GM10266 (cell line): Measurements from ENCODE around the gene LRFN3.
"Not testable (repeated sequence)": the region's sequence is repeated elsewhere in the genome, so short reads cannot be mapped to it uniquely, and the experiment has no call there.

ENCODE experiments used
- DNase-seq: peaks from one replicate; pipeline ENCODE4 v3.0.0; 2012; ENCODE audit errors: extremely low spot score
- CTCF ChIP-seq: IDR thresholded peaks from 2 replicates; pipeline ENCODE4 v1.5.1; 2012; ENCODE audit warnings: mild to moderate bottlenecking, low read depth; ENCODE audit not compliant: control insufficient read depth, insufficient read depth; ENCODE audit errors: missing control alignments

Gene LRFN3

DNA sequence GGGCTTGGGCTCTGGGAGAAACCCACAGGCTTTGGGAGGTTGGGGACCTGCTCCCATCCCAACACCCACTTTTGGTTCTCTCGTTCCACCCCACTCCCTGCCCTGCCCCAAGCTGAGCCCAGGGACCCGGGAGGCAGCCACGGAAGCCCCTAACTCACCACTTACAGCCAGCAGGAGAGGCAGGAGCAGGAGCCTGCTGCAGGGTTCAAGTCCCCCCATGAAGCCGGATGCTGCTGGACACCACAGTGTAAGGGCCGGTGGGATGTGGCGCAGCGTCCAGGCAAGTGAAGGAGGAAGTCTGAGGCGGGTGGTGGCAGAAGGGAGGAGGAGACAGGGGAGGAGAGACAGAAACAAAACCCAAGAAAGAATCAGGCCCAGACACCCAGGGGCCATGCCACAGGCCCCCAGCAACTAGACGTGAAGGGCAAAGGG is 28.1 kb upstream of the LRFN3 start, which contains the start of gene TYROBP:
Gene TYROBP (minus strand): TSS at position 286 of the 432 bp plus-strand sequence. CDS start 67 bp downstream, at position 219.
- TF ChIP-seq CTCF = no peak
- no peak for DNase-seq

GRCh38 chr19:35908973-35909683 is 27.0 kb upstream of the LRFN3 start:
- peak; percentile 52 for DNase-seq
- no peak for TF ChIP-seq CTCF

DNA sequence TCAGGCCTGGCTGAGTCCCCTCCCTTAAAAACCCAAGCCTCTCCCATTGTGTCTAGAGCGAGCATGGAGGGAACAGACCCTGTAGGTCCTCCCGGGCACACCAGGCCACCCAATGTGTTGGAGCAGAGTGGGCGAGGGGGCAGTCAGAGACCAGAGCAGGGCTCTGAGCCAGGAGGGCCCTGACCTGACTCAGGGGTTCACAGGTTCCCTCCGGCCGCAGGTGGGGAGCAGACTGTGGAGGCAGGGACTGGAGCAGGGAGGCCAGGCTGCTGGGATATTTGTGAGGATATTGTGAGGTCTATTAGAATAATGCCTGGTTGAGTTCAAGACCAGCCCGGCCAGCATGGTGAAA is 26.5 kb upstream of the LRFN3 start:
- peak; percentile 10 for DNase-seq
- TF ChIP-seq CTCF = no peak

GRCh38 chr19:35910355-35910754 is 25.8 kb upstream of the LRFN3 start:
- DNase-seq = not testable (repeated sequence)

GRCh38 chr19:35911173-35911572 is 25.0 kb upstream of the LRFN3 start:
- TF ChIP-seq CTCF = no peak

GRCh38 chr19:35911790-35912189 is 24.4 kb upstream of the LRFN3 start:
- DNase-seq = peak; percentile 5
- TF ChIP-seq CTCF = no peak

More at GRCh38 chr19:35911173-35911572, 25.0 kb upstream of the LRFN3 start:
- peak; percentile 4 for DNase-seq

DNA sequence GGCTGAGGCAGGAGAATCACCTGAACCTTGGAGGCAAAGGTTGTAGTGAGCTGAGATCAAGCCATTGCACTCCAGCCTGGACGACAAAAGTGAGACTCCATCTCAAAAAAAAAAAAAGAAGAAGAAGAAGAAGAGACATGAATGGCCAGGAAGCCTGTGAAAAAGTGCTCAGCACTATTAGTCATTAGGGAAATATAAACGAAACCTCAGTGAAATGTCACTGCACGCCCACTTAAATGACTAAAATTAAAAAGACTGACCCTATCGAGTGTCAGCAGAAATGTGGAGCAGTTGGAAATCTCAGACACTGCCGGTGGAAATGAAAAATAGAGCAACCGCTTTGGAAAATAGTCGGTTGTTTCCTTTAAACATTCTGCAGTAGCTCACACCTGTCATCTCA is 22.6 kb upstream of the LRFN3 start:
- peak; percentile 35 for DNase-seq
- no peak for TF ChIP-seq CTCF
